Stimulated activated CD4-positive, alpha-beta T cell treated with anti-CD3 and anti-CD28 coated beads, Interleukin-2, amount 100 ng/mL, for 4 hours (primary cell): ENCODE measurements around the gene ASB18.

Experiments used
- DNase-seq: peaks from one replicate; pipeline ENCODE4 v3.0.0-alpha.2; 2020; ENCODE audit warnings: low read depth

The ASB18 gene

DNA sequence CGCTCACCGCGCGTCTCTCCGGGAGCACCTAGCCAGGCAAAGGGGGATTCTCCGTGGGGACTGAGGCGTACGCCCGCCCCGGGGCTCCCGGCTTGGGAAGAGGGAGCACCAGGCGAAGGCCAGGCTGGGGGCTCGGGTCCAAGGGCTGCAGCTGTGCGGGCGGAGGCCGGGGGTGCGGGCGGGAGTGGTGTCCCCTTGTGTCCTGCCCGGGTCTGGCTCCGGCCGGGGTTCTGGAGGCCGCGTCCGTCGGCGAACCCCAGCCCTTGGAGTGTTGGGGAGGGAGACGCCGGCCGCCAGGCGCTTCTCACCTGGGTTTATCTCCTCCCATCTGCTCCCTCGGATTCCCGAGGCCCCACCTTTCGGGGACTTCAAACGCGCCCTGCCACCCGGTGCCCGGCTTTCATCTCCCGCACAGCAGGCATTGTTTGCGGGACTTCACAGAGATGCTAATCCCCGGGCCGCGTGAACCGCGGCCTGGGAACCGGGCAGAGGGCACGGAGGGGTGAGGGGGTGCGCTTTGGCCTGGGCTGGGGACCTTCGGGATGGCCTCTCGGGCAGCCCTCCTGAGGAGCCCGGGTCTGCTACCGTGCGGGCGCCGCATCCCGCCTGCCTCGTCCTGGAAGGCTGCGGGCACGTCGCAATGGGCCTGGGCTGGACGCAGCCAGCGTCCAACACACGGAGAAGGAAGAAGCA is 91.0 kb downstream of the ASB18 start:
- no peak for DNase-seq

GRCh38 chr2:236172255-236173035 is 91.8 kb downstream of the ASB18 start:
- DNase-seq: no peak

GRCh38 chr2:236171680-236172254 is 92.4 kb downstream of the ASB18 start:
- DNase-seq: no peak

- DNase-seq: no peak
Measured at GRCh38 chr2:236171181-236171679, 93.0 kb downstream of the ASB18 start.

- no peak for DNase-seq
Measured at GRCh38 chr2:236170590-236171165, 93.5 kb downstream of the ASB18 start.

DNA sequence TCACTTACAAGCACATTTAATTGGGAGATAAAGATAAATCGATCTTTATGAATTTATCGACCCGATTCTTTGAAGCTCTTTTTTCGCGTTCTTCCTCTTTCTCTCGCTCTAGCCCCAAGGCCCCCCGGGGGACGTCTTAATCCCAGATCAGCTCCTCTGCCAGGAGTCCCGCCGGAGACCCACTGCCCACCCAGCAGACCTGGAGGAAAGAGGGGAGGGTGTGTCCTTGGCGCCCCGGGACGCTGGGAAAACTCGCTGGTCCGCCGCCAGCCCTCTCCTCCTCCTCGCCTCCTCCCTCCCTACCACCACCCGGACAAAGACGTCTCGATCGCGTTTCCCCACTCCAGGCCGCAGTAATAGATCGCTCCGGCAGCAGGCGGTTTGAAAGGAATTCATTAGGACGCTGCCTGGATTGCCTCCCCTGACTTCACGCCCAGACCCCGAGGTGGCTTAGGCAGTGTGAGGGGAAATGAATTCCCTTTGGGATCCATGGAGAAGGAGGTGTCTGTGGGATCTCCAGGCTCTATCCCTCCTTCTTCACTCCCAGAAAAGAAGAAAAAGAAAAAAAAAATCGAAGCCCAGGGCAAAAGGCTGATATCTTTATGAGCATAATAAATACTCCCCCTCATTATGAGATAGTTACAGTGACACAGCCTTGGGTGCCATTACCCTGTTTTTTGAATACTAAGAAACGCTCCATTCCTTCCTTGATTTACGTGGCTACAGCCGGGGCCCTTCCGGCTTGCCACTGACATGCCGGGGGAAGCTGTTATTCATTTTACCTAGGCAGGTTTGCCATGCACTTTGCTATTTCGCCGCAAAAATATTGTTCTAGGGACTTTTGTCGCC is 94.2 kb downstream of the ASB18 start:
- DNase-seq: no peak

- DNase-seq: no peak
Measured at GRCh38 chr2:236169151-236169721, 95.0 kb downstream of the ASB18 start.

DNA sequence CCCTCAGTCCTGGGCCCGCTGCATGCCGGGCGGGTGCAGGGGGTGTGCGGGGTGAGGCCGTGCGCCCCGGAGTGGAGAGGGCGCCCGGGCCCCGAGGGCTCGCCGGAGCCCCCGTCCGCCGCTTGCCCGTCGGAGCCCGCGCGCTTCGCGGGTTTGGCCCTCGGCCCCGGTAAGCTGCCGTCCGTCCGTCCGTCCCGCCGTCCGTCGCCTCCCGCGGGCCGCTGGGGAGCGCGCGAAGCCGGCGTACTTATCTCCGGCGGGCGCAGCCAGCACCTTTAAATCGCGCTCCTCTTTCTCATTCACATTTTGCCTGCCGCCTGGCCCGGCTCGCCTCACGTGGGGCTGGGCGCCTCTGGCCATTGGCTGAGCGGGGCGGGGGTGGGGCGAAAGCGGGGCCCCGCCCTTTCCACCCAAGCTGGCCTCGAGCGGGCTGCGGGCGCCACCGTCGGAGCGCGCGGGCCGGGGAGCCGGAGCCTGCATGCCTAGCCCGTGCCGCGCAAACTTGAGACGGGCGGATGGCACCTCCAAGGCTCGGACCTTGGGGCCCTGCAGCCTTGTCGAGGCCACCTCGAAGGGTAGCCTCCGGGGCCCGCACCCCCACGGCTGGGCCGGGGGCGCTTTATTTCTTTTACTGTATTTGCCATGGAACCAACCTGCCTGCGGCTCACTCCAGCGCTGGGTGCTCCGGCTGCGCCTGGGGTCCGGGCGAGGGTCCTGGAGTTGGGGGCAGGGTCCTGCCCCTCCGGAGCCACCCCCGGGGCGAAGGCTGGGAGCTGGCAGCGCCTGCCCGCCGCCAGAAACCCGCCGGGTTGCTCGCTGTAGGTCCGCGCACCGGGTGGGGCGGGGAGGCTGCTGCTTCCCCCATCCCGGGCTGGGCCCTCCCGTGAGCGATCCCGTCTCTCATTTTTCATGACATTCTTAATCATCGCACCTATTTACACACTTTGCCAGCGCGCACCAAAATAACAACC is 95.8 kb downstream of the ASB18 start, which contains the start of gene GBX2:
TSS of gene GBX2 (minus strand) at position 277 of the 971 bp plus-strand sequence. CDS start 415 bp downstream, outside the sequence.
- no peak for DNase-seq

- DNase-seq: no peak
Measured at GRCh38 chr2:236167297-236168109, 96.7 kb downstream of the ASB18 start.

- no peak for DNase-seq
Measured at GRCh38 chr2:236166796-236167296, 97.4 kb downstream of the ASB18 start.

GRCh38 chr2:236165842-236166795 is 98.1 kb downstream of the ASB18 start:
- DNase-seq: no peak

DNA sequence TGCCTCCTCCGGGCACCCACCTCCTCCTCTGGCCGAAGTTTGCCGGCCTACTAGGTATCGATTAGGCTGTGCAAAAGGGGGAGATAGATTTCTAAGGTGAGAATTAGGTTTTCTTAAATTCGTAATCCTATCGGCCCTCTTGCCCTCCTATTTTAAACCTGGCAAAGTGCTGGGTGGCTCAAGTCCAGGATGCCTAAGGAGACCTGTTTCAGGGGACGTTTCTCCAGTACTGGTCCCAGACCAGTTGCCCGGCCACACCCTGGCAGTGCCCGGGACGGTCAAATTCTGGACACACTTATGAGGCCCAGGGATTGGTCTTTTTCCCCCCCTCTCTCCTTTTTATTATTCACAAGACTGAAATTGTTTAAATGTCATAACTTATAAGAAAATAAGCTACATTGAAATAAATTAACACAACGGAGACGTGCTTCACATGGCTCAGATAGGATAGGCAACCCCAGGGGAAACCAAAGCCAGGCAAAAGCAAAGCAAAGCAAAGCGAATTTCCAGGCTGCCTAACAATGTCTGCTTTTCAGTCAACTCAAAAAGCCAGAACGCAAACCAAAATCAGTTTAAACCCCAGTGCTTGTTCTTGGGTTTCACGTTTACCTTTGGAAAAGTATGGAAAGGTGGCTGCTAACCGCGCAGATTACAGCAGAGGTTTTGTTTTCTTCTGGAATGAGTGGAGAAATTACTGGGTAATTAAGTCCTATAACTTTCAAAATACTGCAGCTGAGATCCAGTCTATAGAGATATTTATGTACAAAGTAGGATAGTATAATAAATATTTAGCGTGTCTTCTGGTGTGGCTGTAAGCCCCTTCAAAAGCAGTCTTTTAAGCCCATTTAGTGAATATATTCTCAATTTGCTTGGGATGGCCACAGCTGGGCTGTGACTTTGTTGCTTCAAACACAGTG is 99.0 kb downstream of the ASB18 start:
- DNase-seq: no peak

- no peak for DNase-seq
Measured at GRCh38 chr2:236164201-236164924, 99.8 kb downstream of the ASB18 start.

- no peak for DNase-seq
Measured at GRCh38 chr2:236163471-236164200, 100.6 kb downstream of the ASB18 start.

GRCh38 chr2:236162882-236163470 is 101.2 kb downstream of the ASB18 start:
- DNase-seq: no peak
